Left lung (tissue), 10 donors: ENCODE data around the gene ROMO1. TPM values are rescaled to one million over a fixed set of nuclear protein-coding genes. Genes with fewer than 3 reads are reported as not detected.
A peak's percentile ranks its signal among the peaks of the same experiment; 100 is the strongest.

Experiments used
- ATAC-seq: fragments of 200-7000 bp; cut with Tn5 transposase; one replicate; pipeline ENCODE4 v1.9.1; 2020; ENCODE audit warnings: moderate library complexity
- DNase-seq, 4 donors: peaks; one replicate each; pipeline ENCODE4 v3.0.0-alpha.2; 2013 to 2020
- H3K27ac ChIP-seq, 2 donors: fragments of 200-600 bp; sonication (generic) in 1 of 2; one replicate each; pipeline versions ENCODE4 v1.5.0 to v1.8.0; 2020 to 2021
- H3K27me3 ChIP-seq, 2 donors: fragments of 200-600 bp; sonication (generic) in 1 of 2; one replicate each; pipeline versions ENCODE4 v1.5.0 to v1.8.0; 2020 to 2021
- H3K36me3 ChIP-seq, 2 donors: fragments of 200-600 bp; sonication (generic) in 1 of 2; one replicate each; pipeline versions ENCODE4 v1.5.0 to v1.8.0; 2020 to 2021
- H3K4me1 ChIP-seq, 2 donors: fragments of 200-600 bp; one replicate each; pipeline ENCODE4 v1.8.0; 2021
- H3K4me3 ChIP-seq, 2 donors: fragments of 200-600 bp; sonication (generic) in 1 of 2; one replicate each; pipeline versions ENCODE4 v1.5.0 to v1.8.0; 2020 to 2021; ENCODE audit warnings: mild to moderate bottlenecking in 1 of 2
- H3K9me3 ChIP-seq, 2 donors: fragments of 200-600 bp; sonication (generic) in 1 of 2; one replicate each; pipeline versions ENCODE4 v1.5.0 to v1.8.0; 2020 to 2021
- intact Hi-C, 2 donors: fragments of 100-400 bp; cut with DNase I; formaldehyde crosslinking; loops; one replicate each; pipeline versions ENCODE4 v1.11.2 to v1.14.2; 2022
- polyA plus RNA-seq, 6 donors: library from polyadenylated mRNA; unstranded; fragments of 120-200 nt; gene quantifications; one replicate each; pipeline ENCODE4 v1.2.1, GENCODE V29; 2013; ENCODE audit not compliant: insufficient read length in 6 of 6
- total RNA-seq, 2 donors: library from RNA; stranded (reverse); fragmentation: NEBNext Ultra II Directional; extraction: Animal tissue kit (Norgen Biotek cat#: 25700); gene quantifications; one replicate each; pipeline ENCODE4 v1.2.1, GENCODE V29; 2021
- TF ChIP-seq, protein P1 (sequence below), 2 donors: fragments of 200-600 bp; sonication (generic) in 1 of 2; IDR thresholded peaks; one replicate each; pipeline versions ENCODE4 v1.5.0 to v1.8.0; 2021; ENCODE audit warnings: antibody characterized with exemption in 2 of 2
- donor health status: DM: no; HTN: yes; CAD: no.
- donor health status: DM: no; HTN: no; CAD: no.

Gene ROMO1
- total and polyA plus RNA-seq, 8 donors = 49.6 to 126 (median 76.3) TPM

DNA sequence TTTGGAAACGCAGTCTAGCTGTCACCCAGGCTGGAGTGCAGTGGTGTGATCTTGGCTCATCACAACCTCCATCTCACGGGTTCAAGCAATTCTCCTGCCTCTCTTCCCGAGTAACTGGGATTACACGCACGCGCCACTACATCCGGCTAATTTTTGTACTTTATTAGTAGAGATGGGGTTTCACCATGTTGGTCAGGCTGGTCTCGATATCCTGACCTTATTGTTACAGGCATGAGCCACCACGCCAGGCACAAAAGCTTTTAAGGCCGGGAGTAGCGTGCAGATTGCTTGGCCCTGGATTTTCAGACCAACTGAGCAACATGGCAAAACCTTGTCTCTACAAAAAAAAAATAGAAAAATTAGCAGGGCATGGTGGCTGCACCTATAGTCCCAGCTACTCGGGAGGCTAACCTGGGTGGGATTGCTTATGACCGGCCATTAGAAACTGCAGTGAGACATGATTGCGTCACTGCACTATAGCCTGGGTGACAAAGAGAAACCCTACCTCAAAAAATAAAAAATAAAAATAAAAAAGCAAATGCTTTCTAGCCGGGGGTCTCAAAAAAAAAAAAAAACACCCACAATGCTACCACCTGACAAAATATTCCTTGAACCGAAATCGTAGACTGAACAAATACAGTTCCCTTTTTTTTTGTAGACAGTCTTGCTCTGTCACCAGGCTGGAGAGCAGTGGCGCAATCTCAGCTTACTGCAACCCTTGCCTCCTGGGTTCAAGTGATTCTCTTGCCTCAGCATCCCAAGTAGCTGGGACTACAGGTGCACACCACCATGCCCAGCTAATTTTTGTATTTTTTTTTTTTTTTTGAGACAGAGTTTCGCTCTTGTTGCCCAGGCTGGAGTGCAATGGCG, 27.9 kb downstream of the ROMO1 start:
- no peaks in the 10 kb centered on the region for H3K9me3 ChIP-seq
- H3K4me3 ChIP-seq = no peak overlapping the region
- no peak for DNase-seq
- ATAC-seq = peak; percentile 14
- H3K4me1 ChIP-seq = peaks cover 10 to 36% of the 10 kb centered on the region in 2 donors
- peaks cover 5 to 100% of the 10 kb centered on the region in 2 donors for H3K36me3 ChIP-seq
- TF ChIP-seq, protein P1, sequence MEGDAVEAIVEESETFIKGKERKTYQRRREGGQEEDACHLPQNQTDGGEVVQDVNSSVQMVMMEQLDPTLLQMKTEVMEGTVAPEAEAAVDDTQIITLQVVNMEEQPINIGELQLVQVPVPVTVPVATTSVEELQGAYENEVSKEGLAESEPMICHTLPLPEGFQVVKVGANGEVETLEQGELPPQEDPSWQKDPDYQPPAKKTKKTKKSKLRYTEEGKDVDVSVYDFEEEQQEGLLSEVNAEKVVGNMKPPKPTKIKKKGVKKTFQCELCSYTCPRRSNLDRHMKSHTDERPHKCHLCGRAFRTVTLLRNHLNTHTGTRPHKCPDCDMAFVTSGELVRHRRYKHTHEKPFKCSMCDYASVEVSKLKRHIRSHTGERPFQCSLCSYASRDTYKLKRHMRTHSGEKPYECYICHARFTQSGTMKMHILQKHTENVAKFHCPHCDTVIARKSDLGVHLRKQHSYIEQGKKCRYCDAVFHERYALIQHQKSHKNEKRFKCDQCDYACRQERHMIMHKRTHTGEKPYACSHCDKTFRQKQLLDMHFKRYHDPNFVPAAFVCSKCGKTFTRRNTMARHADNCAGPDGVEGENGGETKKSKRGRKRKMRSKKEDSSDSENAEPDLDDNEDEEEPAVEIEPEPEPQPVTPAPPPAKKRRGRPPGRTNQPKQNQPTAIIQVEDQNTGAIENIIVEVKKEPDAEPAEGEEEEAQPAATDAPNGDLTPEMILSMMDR (IDR thresholded peaks at IDR 0.05) = no peak
- no peak overlapping the region for H3K27ac ChIP-seq
- intact Hi-C loops = no loop called here
- H3K27me3 ChIP-seq = no peaks in the 10 kb centered on the region

DNA sequence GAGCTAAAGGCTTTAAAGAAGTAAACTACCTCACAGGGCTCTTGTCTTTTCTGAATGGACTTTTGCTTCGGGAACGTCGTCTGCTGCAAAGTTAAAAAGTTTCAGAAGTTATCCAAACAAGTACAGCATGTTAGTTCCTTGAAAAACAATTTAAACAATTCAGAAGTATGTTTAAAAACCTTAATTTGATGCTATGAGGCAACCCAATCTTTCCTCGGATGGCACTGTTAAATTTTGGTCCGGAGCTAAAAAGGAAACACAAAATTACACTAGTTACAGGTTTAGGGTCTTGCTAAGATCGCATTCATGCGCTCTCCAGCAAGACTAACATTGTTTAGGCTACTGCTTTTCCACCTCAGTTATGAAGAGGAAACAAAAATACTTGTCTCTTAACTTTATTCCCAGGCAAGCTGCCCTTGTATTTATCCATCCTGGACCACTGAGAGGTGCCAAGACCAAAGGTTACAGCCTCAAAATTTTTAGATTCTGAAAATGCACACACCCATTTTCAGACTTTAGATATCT, 30.1 kb downstream of the ROMO1 start:
- ATAC-seq (no peak), DNase-seq (no peak)
- H3K27me3 ChIP-seq = no peaks in the 10 kb centered on the region
- H3K36me3 ChIP-seq = peaks cover 4 to 100% of the 10 kb centered on the region in 2 donors
- peaks cover 11 to 57% of the 10 kb centered on the region in 2 donors for H3K4me1 ChIP-seq
- no peak overlapping the region for H3K27ac ChIP-seq
- intact Hi-C loops = no loop called here
- no peak overlapping the region for H3K4me3 ChIP-seq
- H3K9me3 ChIP-seq = no peaks in the 10 kb centered on the region
- TF ChIP-seq, protein P1 (IDR thresholded peaks at IDR 0.05) = no peak

- peaks cover 0 to 100% of the 10 kb centered on the region in 2 donors for H3K36me3 ChIP-seq
- DNase-seq (no peak), ATAC-seq (peak; percentile 29)
- intact Hi-C loops = no loop called here
- TF ChIP-seq, protein P1 (IDR thresholded peaks at IDR 0.05) = no peak
- H3K4me1 ChIP-seq = peaks cover 17 to 63% of the 10 kb centered on the region in 2 donors
- H3K9me3 ChIP-seq = no peaks in the 10 kb centered on the region
- H3K4me3 ChIP-seq = no peak overlapping the region
- H3K27ac ChIP-seq = no peak overlapping the region
- no peaks in the 10 kb centered on the region for H3K27me3 ChIP-seq
These were observed 30.8 kb downstream of the ROMO1 start for GRCh38 chr20:35729836-35730582.

- peaks cover 25 to 71% of the 10 kb centered on the region in 2 donors for H3K4me1 ChIP-seq
- DNase-seq = no peak
- no peak overlapping the region for H3K27ac ChIP-seq
- intact Hi-C loops = no loop called here
- TF ChIP-seq, protein P1 (IDR thresholded peaks at IDR 0.05) = no peak
- H3K27me3 ChIP-seq = no peaks in the 10 kb centered on the region
- H3K4me3 ChIP-seq = no peak overlapping the region
- H3K9me3 ChIP-seq = no peaks in the 10 kb centered on the region
- peaks cover 0 to 100% of the 10 kb centered on the region in 2 donors for H3K36me3 ChIP-seq
- no peak for ATAC-seq
These were observed 31.6 kb downstream of the ROMO1 start for GRCh38 chr20:35730583-35731468.
